Ovary (tissue), 9 donors: Measurements from ENCODE around the gene FMNL1. TPM values are rescaled to one million over a fixed set of nuclear protein-coding genes. Genes with fewer than 3 reads are reported as not detected.

Source experiments
- DNase-seq, 5 donors: peaks; one replicate each; pipeline ENCODE4 v3.0.0-alpha.2; 2019 to 2020
- H3K27ac ChIP-seq, 2 donors: fragments of 200-600 bp; one replicate each; pipeline versions ENCODE4 v1.5.1 to v1.8.0; 2019 to 2022
- H3K27me3 ChIP-seq: fragments of 200-600 bp; one replicate; pipeline ENCODE4 v1.8.0; 2022
- H3K36me3 ChIP-seq: fragments of 200-600 bp; sonication (generic); one replicate; pipeline ENCODE4 v1.5.1; 2019
- H3K4me1 ChIP-seq: one replicate; pipeline ENCODE4 v1.8.1; 2013; ENCODE audit warnings: mild to moderate bottlenecking, moderate library complexity; ENCODE audit not compliant: insufficient read depth
- H3K4me3 ChIP-seq: fragments of 200-600 bp; sonication (generic); one replicate; pipeline ENCODE4 v1.5.1; 2017
- H3K9me3 ChIP-seq, 2 donors: fragments of 200-600 bp in 1 of 2; sonication (generic) in 1 of 2; one replicate each; pipeline versions ENCODE4 v1.5.1 to v1.8.1; 2013 to 2019; ENCODE audit warnings: mild to moderate bottlenecking in 1 of 2, moderate library complexity in 1 of 2
- EP300 ChIP-seq: sonication (generic); formaldehyde crosslinking; IDR thresholded peaks from one replicate; pipeline ENCODE4 v1.6.1; 2017; ENCODE audit warnings: antibody characterized with exemption
- POLR2A ChIP-seq: fragments of 450-650 bp; IDR thresholded peaks from one replicate; pipeline ENCODE4 v1.6.1; 2017; ENCODE audit warnings: antibody characterized with exemption, mild to moderate bottlenecking, moderate library complexity
- WGBS, 3 donors: extraction: QIAGEN DNeasy Blood & Tissue Kit in 1 of 3; methylation state at CpG; one replicate each; pipeline versions ENCODE4 v1.1.5 to v1.1.7; 2013 to 2017; 5-methylcytosine and 5-hydroxymethylcytosine counted together
- intact Hi-C, 4 donors: fragments of 100-400 bp; cut with DNase I; formaldehyde crosslinking; loops; one replicate each; pipeline versions ENCODE4 v1.11.0 to v1.15.1; 2022 to 2023
- polyA plus RNA-seq, 2 donors: library from polyadenylated mRNA; stranded (reverse); fragments of 200-250 nt in 1 of 2; fragments of 350-450 nt in 1 of 2; fragmentation: Illumina TruSeq in 1 of 2; extraction: RNeasy Lipid Tissue Mini Kit (QIAGEN cat#74804) in 1 of 2; gene quantifications; one replicate each; pipeline ENCODE4 v1.2.3, GENCODE V29; 2013 to 2014
- total RNA-seq, 7 donors: library from RNA; depleted of rRNA in 2 of 7; stranded (reverse); fragments of >200 nt in 2 of 7; fragmentation: NEBNext Ultra II Directional in 3 of 7; extraction: Animal tissue kit (Norgen Biotek cat#: 25700) in 3 of 7; gene quantifications; one replicate each; pipeline versions ENCODE4 v1.1.0 to v1.2.4, GENCODE V29; 2016 to 2023
- TF ChIP-seq, protein P1 (sequence below), 3 donors: fragments of 450-650 bp in 2 of 3; fragments of 200-600 bp in 1 of 3; IDR thresholded peaks; one replicate each; pipeline versions ENCODE4 v1.5.1 to v1.8.0; 2016 to 2022; ENCODE audit warnings: antibody characterized with exemption in 3 of 3, mild to moderate bottlenecking in 1 of 3
- donor health status: DM: no; HTN: no; CAD: no; lungs with moderate emphysema.
- donor health status: DM: no; HTN: no; CAD: no.
- donor health status: Bipolar disorder and iron deficiency.
- donor health status: DM: yes; HTN: yes; CAD: no.
- donor health status: DM: no; HTN: no; CAD: no.
- donor health status: DM: yes; HTN: yes; CAD: no.

The FMNL1 gene
- total and polyA plus RNA-seq, 9 donors, result 2.1 to 24.0 (median 6.1) TPM

DNA sequence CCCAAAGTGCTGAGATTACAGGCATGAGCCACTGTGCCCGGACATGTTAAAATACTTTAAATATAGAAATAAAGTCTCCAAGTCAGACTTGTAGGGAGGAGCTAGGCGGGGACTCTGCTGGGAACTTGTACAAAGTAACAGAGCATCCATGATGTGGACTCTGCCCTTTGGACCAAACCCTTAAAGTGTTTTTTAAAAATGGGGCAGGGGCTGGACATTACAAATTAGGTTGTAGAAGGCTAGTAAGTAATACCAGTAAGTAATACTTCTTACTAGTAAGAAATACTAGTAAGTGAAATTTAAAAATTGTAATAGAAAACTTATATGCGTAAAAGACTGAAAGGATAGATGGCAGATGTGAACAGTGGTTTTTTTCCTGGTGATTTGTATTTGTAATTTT, 49.9 kb downstream of the FMNL1 start:
- no peak for DNase-seq
- no peaks in the 10 kb centered on the region for H3K9me3 ChIP-seq
- no peak overlapping the region for H3K27ac ChIP-seq
- no peak overlapping the region for H3K4me3 ChIP-seq
- H3K36me3 ChIP-seq, result peaks cover 3% of the 10 kb centered on the region
- intact Hi-C loops, result loop anchor here in 2 of 4 donors (10.0 kb wide), 2 partner anchors 47 to 113 kb away; partner anchors contain the start of gene FMNL1 (in 1 of the 2)
- H3K27me3 ChIP-seq, result no peaks in the 10 kb centered on the region
- 94 to 97% (median 95%) methylated on average over 3 of the region's 3 CpGs for WGBS, 3 donors
- H3K4me1 ChIP-seq, result no peaks in the 10 kb centered on the region
- TF ChIP-seq POLR2A (no peak), EP300 (no peak)
- TF ChIP-seq, protein P1, sequence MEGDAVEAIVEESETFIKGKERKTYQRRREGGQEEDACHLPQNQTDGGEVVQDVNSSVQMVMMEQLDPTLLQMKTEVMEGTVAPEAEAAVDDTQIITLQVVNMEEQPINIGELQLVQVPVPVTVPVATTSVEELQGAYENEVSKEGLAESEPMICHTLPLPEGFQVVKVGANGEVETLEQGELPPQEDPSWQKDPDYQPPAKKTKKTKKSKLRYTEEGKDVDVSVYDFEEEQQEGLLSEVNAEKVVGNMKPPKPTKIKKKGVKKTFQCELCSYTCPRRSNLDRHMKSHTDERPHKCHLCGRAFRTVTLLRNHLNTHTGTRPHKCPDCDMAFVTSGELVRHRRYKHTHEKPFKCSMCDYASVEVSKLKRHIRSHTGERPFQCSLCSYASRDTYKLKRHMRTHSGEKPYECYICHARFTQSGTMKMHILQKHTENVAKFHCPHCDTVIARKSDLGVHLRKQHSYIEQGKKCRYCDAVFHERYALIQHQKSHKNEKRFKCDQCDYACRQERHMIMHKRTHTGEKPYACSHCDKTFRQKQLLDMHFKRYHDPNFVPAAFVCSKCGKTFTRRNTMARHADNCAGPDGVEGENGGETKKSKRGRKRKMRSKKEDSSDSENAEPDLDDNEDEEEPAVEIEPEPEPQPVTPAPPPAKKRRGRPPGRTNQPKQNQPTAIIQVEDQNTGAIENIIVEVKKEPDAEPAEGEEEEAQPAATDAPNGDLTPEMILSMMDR (IDR thresholded peaks at IDR 0.05), result no peak

DNA sequence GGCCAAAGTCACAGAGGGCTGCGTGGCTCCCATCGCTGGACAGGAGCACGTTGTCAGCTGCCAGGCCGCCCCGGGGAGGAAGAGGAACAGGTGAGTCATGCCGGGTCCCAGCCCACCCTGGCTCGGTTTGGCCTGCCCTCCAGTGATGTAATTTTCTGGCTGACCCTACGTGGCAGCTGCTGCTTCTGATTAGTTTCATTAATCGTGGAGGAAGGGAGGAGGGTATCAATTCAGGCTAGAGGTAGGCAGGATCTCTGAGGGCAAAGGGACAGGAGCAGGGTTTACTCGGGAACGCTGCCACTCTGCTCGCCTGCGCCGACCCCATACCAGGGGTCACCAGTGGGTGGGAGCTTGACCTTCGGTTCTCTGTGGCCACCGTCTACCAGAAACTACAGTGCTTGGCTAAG, 51.9 kb downstream of the FMNL1 start:
- H3K9me3 ChIP-seq, result no peaks in the 10 kb centered on the region
- TF ChIP-seq, protein P1 (IDR thresholded peaks at IDR 0.05), result no peak
- TF ChIP-seq EP300 (no peak), POLR2A (no peak)
- no peak overlapping the region for H3K4me3 ChIP-seq
- intact Hi-C loops, result loop anchor here in 2 of 4 donors (10.0 kb wide), 2 partner anchors 49 to 111 kb away; partner anchors contain the start of gene FMNL1 (in 1 of the 2)
- 73 to 79% (median 77%) methylated on average over 15 to 16 of the region's 16 CpGs for WGBS, 3 donors
- peaks cover 9% of the 10 kb centered on the region for H3K4me1 ChIP-seq
- H3K27ac ChIP-seq, result no peak overlapping the region
- no peaks in the 10 kb centered on the region for H3K27me3 ChIP-seq
- H3K36me3 ChIP-seq, result peaks cover 3% of the 10 kb centered on the region
- DNase-seq, result no peak

DNA sequence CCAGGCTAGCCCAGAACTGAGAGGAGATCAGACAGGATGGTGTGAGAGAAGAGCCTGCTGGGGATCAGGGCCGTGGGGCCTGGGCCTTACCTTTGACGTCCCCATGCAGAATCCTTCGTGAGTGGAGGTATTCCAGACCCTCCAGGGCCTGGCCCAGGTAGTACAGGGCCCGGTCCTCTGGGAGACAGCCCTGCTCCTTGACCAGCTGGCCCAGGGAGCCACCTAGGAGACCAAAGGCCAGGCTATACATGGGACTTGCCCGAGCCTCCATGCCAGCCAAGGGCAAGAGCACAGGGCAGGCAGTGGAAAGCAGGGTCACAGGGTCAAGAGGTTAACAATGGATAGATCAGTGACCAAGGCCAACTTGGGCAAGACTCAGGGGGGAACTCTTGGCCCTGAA, 52.3 kb downstream of the FMNL1 start:
- no peak for DNase-seq
- Histone ChIP-seq H3K27me3 (no peaks in the 10 kb centered on the region), H3K9me3 (no peaks in the 10 kb centered on the region), H3K4me3 (no peak overlapping the region), H3K27ac (no peak overlapping the region), H3K36me3 (peaks cover 1% of the 10 kb centered on the region), H3K4me1 (peaks cover 10% of the 10 kb centered on the region)
- WGBS, 3 donors, result 80 to 94% (median 89%) methylated on average over 5 of the region's 5 CpGs
- TF ChIP-seq EP300 (no peak), POLR2A (no peak)
- TF ChIP-seq, protein P1 (IDR thresholded peaks at IDR 0.05), result no peak
- intact Hi-C loops, result loop anchor here in 2 of 4 donors (10.0 kb wide), 2 partner anchors 49 to 111 kb away; partner anchors contain the start of gene FMNL1 (in 1 of the 2)

DNA sequence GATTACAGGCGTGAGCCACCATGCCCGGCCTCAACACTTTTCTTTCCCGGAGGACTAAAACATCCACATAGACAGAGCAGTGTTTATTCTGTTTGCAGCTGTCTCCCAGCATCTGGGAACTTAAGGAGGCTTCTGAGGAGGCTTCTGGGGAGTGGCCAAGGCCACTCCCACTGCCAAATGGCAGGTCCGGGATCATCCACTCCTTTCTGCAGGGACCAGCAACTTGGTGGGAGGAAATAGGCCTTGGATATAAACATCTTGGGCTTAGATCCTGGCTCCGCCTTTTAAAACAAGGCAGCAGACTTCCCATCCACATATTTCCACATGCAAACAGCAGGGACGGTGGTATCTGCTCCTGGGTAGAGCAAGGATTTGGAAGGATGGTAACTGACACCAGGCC, 54.3 kb downstream of the FMNL1 start:
- intact Hi-C loops, result loop anchor here (2.0 to 10.0 kb wide), 5 partner anchors 41 to 111 kb away; partner anchors contain the start of genes FMNL1 (in 1 of the 4) and MAP3K14 (in 1 of the 4)
- Histone ChIP-seq H3K4me1 (peaks cover 10% of the 10 kb centered on the region), H3K9me3 (no peaks in the 10 kb centered on the region), H3K27ac (no peak overlapping the region), H3K36me3 (no peaks in the 10 kb centered on the region), H3K27me3 (no peaks in the 10 kb centered on the region), H3K4me3 (no peak overlapping the region)
- 21 to 32% (median 24%) methylated on average over 6 of the region's 6 CpGs for WGBS, 3 donors
- DNase-seq, result peak in 1 of 5 donors; percentile 64
- TF ChIP-seq EP300 (no peak), POLR2A (no peak)
- TF ChIP-seq, protein P1 (IDR thresholded peaks at IDR 0.05), result no peak
